SK-N-SH treated with all-trans-retinoic acid at 6 μM for 48 hours (cell line): ENCODE data around the gene DIAPH3.

Experiments used
- ATAC-seq: fragments of 200-7000 bp; cut with Tn5 transposase; 3 replicates; pipeline ENCODE4 v1.9.1; 2020; ENCODE audit warnings: mild to moderate bottlenecking, moderate library complexity
- ARNTL ChIP-seq: fragments of 450-650 bp; formaldehyde crosslinking; IDR thresholded peaks from 2 replicates; pipeline ENCODE4 v1.5.0; 2020; ENCODE audit warnings: low read depth, mild to moderate bottlenecking, moderate library complexity, borderline replicate concordance
- BACH2 ChIP-seq: fragments of 250-450 bp; sonication (Bioruptor Pico); IDR thresholded peaks from 2 replicates; pipeline ENCODE4 v1.9.0; 2021; ENCODE audit warnings: mild to moderate bottlenecking, borderline replicate concordance
- CSDC2 ChIP-seq: fragments of 250-450 bp; sonication (Bioruptor Pico); IDR thresholded peaks from 2 replicates; pipeline ENCODE4 v1.5.0; 2020; ENCODE audit warnings: mild to moderate bottlenecking, moderate library complexity
- ESRRG ChIP-seq: fragments of 250-450 bp; sonication (Bioruptor Pico); IDR thresholded peaks from 2 replicates; pipeline ENCODE4 v1.6.1; 2021; ENCODE audit warnings: mild to moderate bottlenecking
- GLIS3 ChIP-seq: fragments of 250-450 bp; sonication (Bioruptor Pico); IDR thresholded peaks from 2 replicates; pipeline ENCODE4 v1.5.0; 2020; ENCODE audit warnings: mild to moderate bottlenecking, moderate library complexity
- ISL1 ChIP-seq: fragments of 250-450 bp; sonication (Bioruptor Pico); IDR thresholded peaks from 2 replicates; pipeline ENCODE4 v2.1.2; 2022; ENCODE audit warnings: mild to moderate bottlenecking, moderate library complexity
- OSR1 ChIP-seq: fragments of 250-450 bp; sonication (Bioruptor Pico); IDR thresholded peaks from 2 replicates; pipeline ENCODE4 v1.8.0; 2022; ENCODE audit warnings: moderate library complexity, mild to moderate bottlenecking, inconsistent platforms
- PATZ1 ChIP-seq: fragments of 250-450 bp; sonication (Bioruptor Pico); IDR thresholded peaks from 2 replicates; pipeline ENCODE4 v1.8.0; 2020; ENCODE audit warnings: mild to moderate bottlenecking, moderate library complexity, borderline replicate concordance
- PPARA ChIP-seq: fragments of 250-450 bp; sonication (Bioruptor Pico); IDR thresholded peaks from 2 replicates; pipeline ENCODE4 v1.5.0; 2020; ENCODE audit warnings: mild to moderate bottlenecking, borderline replicate concordance
- TCF4 ChIP-seq: fragments of 250-450 bp; sonication (Bioruptor Pico); IDR thresholded peaks from 2 replicates; pipeline ENCODE4 v1.8.0; 2021; ENCODE audit warnings: mild to moderate bottlenecking, moderate library complexity, borderline replicate concordance
- TOX ChIP-seq: fragments of 250-450 bp; sonication (Bioruptor Pico); IDR thresholded peaks from 2 replicates; pipeline ENCODE4 v1.8.0; 2021; ENCODE audit warnings: mild to moderate bottlenecking, moderate library complexity, borderline replicate concordance
- TSHZ2 ChIP-seq: fragments of 250-450 bp; sonication (Bioruptor Pico); IDR thresholded peaks from 2 replicates; pipeline ENCODE4 v1.5.0; 2020; ENCODE audit warnings: mild to moderate bottlenecking, moderate library complexity
- ZNF565 ChIP-seq: fragments of 450-650 bp; formaldehyde crosslinking; conservative IDR thresholded peaks from 2 replicates; pipeline ENCODE4 v1.5.0; 2020; ENCODE audit warnings: low read depth, mild to moderate bottlenecking, moderate library complexity
- ZNF70 ChIP-seq: fragments of 450-650 bp; formaldehyde crosslinking; IDR thresholded peaks from 2 replicates; pipeline ENCODE4 v1.5.0; 2020; ENCODE audit warnings: mild to moderate bottlenecking, moderate library complexity
- TF ChIP-seq, protein P1 (sequence below): fragments of 250-450 bp; sonication (Bioruptor Pico); IDR thresholded peaks from 2 replicates; pipeline ENCODE4 v1.5.1; 2020; ENCODE audit warnings: low read depth, mild to moderate bottlenecking, moderate library complexity

Gene DIAPH3

DNA sequence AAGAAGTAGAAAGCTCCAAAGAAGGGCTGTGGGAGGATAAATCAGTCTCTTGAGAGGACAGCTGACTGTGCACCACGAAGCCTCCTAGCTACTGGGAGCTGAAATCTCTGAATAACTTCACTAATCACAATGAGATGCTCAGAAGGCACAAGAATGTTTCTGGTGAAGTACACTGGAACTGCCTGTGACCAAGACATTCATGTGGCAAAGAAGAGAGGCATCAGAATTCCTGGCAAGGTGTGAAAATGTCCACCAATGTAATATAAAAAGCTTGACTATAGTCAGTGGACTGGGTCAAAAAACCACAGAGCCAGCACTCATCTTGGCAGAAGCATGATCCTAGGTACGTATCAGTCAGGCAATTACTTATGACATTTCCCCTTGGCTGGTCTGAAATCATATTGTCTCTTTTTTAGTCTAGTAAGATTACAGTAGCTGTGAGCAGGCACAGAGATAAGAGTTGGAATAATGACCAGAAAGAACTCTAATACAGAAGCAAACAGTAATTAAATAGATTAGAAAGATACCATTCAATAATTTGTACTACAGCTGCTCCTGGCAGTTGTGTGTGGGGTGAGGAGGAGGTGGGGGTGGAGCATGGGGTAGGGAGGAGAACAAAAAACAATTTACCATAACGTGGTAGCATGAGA lies 434.7 kb downstream of the DIAPH3 start (continued):
- TF ChIP-seq ZNF565 (CRISPR knock-in tag) (no peak), ZNF70 (CRISPR knock-in tag) (peak; percentile 82; the same call in 1 of the 2 replicates), TOX (CRISPR knock-in tag) (no peak), ESRRG (CRISPR knock-in tag) (no peak), TSHZ2 (CRISPR knock-in tag) (peak; percentile 83; the same call in 1 of the 2 replicates), PPARA (CRISPR knock-in tag) (no peak), GLIS3 (CRISPR knock-in tag) (no peak)
- TF ChIP-seq, protein P1, sequence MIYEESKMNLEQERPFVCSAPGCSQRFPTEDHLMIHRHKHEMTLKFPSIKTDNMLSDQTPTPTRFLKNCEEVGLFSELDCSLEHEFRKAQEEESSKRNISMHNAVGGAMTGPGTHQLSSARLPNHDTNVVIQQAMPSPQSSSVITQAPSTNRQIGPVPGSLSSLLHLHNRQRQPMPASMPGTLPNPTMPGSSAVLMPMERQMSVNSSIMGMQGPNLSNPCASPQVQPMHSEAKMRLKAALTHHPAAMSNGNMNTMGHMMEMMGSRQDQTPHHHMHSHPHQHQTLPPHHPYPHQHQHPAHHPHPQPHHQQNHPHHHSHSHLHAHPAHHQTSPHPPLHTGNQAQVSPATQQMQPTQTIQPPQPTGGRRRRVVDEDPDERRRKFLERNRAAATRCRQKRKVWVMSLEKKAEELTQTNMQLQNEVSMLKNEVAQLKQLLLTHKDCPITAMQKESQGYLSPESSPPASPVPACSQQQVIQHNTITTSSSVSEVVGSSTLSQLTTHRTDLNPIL (CRISPR knock-in tag), result no peak

- TF ChIP-seq ISL1, result no peak
- TF ChIP-seq GLIS3 (CRISPR knock-in tag), result no peak
- TF ChIP-seq, protein P1 (CRISPR knock-in tag), result no peak
- TF ChIP-seq ZNF565 (CRISPR knock-in tag), result no peak
- no peak for TF ChIP-seq OSR1
- no peak for TF ChIP-seq BACH2 (CRISPR knock-in tag)
- TF ChIP-seq TSHZ2 (CRISPR knock-in tag), result no peak
- no peak for TF ChIP-seq CSDC2 (CRISPR knock-in tag)
- no peak for TF ChIP-seq PATZ1 (CRISPR knock-in tag)
- ATAC-seq, result no peak
These were observed 441.5 kb downstream of the DIAPH3 start for GRCh38 chr13:59721926-59722910.

GRCh38 chr13:59715611-59716010 lies 448.1 kb downstream of the DIAPH3 start:
- ATAC-seq, result no peak
- TF ChIP-seq TSHZ2 (CRISPR knock-in tag), result no peak
- TF ChIP-seq ARNTL (CRISPR knock-in tag), result no peak
- no peak for TF ChIP-seq TCF4 (CRISPR knock-in tag)
- no peak for TF ChIP-seq ZNF70 (CRISPR knock-in tag)
- TF ChIP-seq TOX (CRISPR knock-in tag), result no peak
- TF ChIP-seq, all 23 proteins: peak for 0
